Parathyroid adenoma (tissue), 2 donors: ENCODE results near the gene TREM1.
"Not testable (repeated sequence)": the region's sequence is repeated elsewhere in the genome, so short reads cannot be mapped to it uniquely, and the experiment has no call there.

Experiments used
- H2AFZ ChIP-seq: fragments of 300-600 bp; sonication (generic); one replicate; pipeline ENCODE4 v1.7.0; 2017; ENCODE audit warnings: antibody characterized with exemption, mild to moderate bottlenecking
- H3K27ac ChIP-seq: fragments of 300-600 bp; sonication (generic); one replicate; pipeline ENCODE4 v1.7.0; 2017
- H3K27me3 ChIP-seq: fragments of 300-600 bp; sonication (generic); one replicate; pipeline ENCODE4 v1.7.0; 2017; ENCODE audit warnings: low read length; ENCODE audit not compliant: control insufficient read depth, insufficient read depth
- H3K36me3 ChIP-seq: fragments of 300-600 bp; sonication (generic); one replicate; pipeline ENCODE4 v1.7.0; 2017; ENCODE audit warnings: low read length; ENCODE audit not compliant: control insufficient read depth, insufficient read depth
- H3K4me1 ChIP-seq: fragments of 300-600 bp; sonication (generic); one replicate; pipeline ENCODE4 v1.7.0; 2017; ENCODE audit warnings: control low read depth
- H3K4me2 ChIP-seq: fragments of 300-600 bp; sonication (generic); one replicate; pipeline ENCODE4 v1.7.0; 2017; ENCODE audit warnings: low read length
- H3K4me3 ChIP-seq: fragments of 300-600 bp; sonication (generic); one replicate; pipeline ENCODE4 v1.7.0; 2017; ENCODE audit warnings: low read depth, low read length
- H3K79me2 ChIP-seq: fragments of 300-600 bp; sonication (generic); one replicate; pipeline ENCODE4 v1.7.0; 2017; ENCODE audit warnings: control low read depth
- H3K9ac ChIP-seq: fragments of 300-600 bp; sonication (generic); one replicate; pipeline ENCODE4 v1.7.0; 2017; ENCODE audit warnings: mild to moderate bottlenecking
- H3K9me3 ChIP-seq: fragments of 300-600 bp; sonication (generic); one replicate; pipeline ENCODE4 v1.7.0; 2017; ENCODE audit warnings: low read length; ENCODE audit not compliant: control insufficient read depth
- CTCF ChIP-seq: fragments of 300-600 bp; sonication (generic); IDR thresholded peaks from one replicate; pipeline ENCODE4 v1.7.0; 2017; ENCODE audit warnings: antibody characterized with exemption, mild to moderate bottlenecking
- donor health status: primary hyperparathyroidism.

TREM1 gene

DNA sequence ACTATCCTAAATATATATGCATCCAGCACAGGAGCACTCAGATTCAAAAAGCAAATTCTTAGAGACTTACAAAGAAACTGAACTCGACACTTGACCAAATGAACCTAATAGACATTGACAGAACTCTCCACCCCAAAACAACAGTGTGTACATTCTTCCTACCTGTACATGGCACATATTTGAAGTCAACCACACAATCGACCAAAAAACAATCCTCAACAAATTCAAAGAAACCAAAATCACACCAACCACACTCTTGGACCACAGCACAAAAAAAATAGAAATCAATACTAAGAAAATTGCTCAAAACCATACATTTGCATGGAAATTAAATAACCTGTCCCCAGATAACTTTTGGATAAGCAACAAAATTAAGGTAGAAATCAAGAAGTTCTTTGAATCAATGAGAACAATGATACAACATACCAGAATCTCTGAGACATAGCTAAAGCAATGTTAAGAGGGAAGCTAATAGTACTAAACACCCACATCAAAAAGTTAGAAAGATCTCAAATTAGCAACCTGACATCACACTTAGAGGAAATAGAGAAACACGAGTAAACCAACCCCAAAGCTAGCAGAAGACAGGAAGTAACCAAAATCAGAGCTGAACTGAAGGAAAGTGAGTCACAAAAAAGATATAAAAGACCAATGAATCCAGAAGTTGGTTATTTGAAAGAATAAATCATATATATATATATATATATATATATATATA lies 12.5 kb upstream of the TREM1 start:
- Histone ChIP-seq H3K9me3 (no peaks in the 10 kb centered on the region), H3K79me2 (no peaks in the 10 kb centered on the region), H3K27me3 (no peaks in the 10 kb centered on the region), H3K4me3 (no peak overlapping the region), H3K36me3 (no peaks in the 10 kb centered on the region), H2AFZ (no peak overlapping the region), H3K4me2 (no peak overlapping the region), H3K9ac (no peak overlapping the region), H3K27ac (no peak overlapping the region), H3K4me1 (no peaks in the 10 kb centered on the region)
- no peak for TF ChIP-seq CTCF

- H3K4me2 ChIP-seq = not testable (repeated sequence)
Measured at GRCh38 chr6:41297248-41297647, 10.8 kb upstream of the TREM1 start.

GRCh38 chr6:41294214-41294872 lies 7.9 kb upstream of the TREM1 start:
- Histone ChIP-seq H3K36me3 (no peaks in the 10 kb centered on the region), H3K9ac (no peak overlapping the region), H3K4me3 (no peak overlapping the region), H2AFZ (no peak overlapping the region), H3K4me1 (no peaks in the 10 kb centered on the region), H3K27ac (no peak overlapping the region), H3K4me2 (no peak overlapping the region), H3K79me2 (no peaks in the 10 kb centered on the region), H3K9me3 (no peaks in the 10 kb centered on the region), H3K27me3 (no peaks in the 10 kb centered on the region)
- TF ChIP-seq CTCF = no peak

More at GRCh38 chr6:41297248-41297647, 10.8 kb upstream of the TREM1 start:
- not testable (repeated sequence) for H2AFZ ChIP-seq, H3K79me2 ChIP-seq, H3K9me3 ChIP-seq, H3K9ac ChIP-seq, H3K27me3 ChIP-seq, H3K27ac ChIP-seq, H3K4me3 ChIP-seq, H3K4me1 ChIP-seq, H3K36me3 ChIP-seq

DNA sequence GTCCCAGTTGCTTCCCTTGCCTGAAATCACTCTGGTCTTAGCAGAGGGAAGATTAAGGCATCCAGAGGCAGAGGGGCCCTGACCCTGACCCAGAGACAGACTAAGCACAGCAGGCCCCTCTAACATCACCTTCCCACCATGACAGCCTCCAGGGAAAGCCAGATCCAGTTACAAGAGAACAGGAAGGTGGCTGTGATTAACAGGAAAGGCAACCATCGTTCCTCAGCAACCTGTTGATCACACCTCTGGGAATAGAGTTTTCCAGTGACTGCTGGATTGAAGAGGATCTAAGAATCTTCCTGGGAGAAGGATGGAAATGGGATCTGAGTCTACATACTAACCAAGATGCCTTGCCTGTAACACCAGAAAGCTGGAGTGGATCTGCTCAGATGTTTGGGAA lies 5.2 kb upstream of the TREM1 start:
- no peaks in the 10 kb centered on the region for H3K79me2 ChIP-seq
- no peaks in the 10 kb centered on the region for H3K4me1 ChIP-seq

GRCh38 chr6:41289815-41290214 lies 3.3 kb upstream of the TREM1 start:
- no peak for TF ChIP-seq CTCF
- Histone ChIP-seq H3K4me1 (no peaks in the 10 kb centered on the region), H3K4me3 (no peak overlapping the region), H3K9me3 (no peaks in the 10 kb centered on the region), H3K9ac (no peak overlapping the region), H3K27ac (no peak overlapping the region), H2AFZ (no peak overlapping the region), H3K27me3 (no peaks in the 10 kb centered on the region), H3K36me3 (no peaks in the 10 kb centered on the region), H3K4me2 (no peak overlapping the region), H3K79me2 (no peaks in the 10 kb centered on the region)

More for the DNA sequence above, 5.2 kb upstream of the TREM1 start:
- TF ChIP-seq CTCF = no peak
- H3K27ac ChIP-seq = no peak overlapping the region
- H3K27me3 ChIP-seq = no peaks in the 10 kb centered on the region
- no peaks in the 10 kb centered on the region for H3K9me3 ChIP-seq
- H3K4me3 ChIP-seq = no peak overlapping the region
- no peak overlapping the region for H3K4me2 ChIP-seq
- H3K9ac ChIP-seq = no peak overlapping the region
- no peaks in the 10 kb centered on the region for H3K36me3 ChIP-seq
- no peak overlapping the region for H2AFZ ChIP-seq
